ENCODE data around the gene NDUFS1.

DNA sequence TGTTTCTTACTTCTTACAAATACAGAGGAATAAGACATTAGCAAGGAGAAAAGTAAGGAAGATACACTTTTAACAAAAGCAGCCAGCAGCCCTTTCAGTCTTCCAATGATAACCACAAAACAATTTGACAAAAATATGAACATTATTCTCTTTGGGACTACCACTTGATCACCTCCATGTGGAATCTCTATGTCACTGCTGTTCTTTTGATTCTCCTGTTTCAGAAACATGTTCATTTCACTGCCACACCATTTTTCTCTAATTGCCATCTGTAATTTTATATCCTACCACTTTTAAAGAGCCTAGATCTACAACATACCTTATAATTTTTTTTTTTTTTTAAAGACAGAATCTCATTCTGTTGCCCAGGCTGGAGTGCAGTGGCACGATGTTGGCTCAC, 84.1 kb downstream of the NDUFS1 start:
- TF ChIP-seq, protein P1, sequence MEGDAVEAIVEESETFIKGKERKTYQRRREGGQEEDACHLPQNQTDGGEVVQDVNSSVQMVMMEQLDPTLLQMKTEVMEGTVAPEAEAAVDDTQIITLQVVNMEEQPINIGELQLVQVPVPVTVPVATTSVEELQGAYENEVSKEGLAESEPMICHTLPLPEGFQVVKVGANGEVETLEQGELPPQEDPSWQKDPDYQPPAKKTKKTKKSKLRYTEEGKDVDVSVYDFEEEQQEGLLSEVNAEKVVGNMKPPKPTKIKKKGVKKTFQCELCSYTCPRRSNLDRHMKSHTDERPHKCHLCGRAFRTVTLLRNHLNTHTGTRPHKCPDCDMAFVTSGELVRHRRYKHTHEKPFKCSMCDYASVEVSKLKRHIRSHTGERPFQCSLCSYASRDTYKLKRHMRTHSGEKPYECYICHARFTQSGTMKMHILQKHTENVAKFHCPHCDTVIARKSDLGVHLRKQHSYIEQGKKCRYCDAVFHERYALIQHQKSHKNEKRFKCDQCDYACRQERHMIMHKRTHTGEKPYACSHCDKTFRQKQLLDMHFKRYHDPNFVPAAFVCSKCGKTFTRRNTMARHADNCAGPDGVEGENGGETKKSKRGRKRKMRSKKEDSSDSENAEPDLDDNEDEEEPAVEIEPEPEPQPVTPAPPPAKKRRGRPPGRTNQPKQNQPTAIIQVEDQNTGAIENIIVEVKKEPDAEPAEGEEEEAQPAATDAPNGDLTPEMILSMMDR (IDR thresholded peaks at IDR 0.05) = no peak
- no peak for TF ChIP-seq POLR2AphosphoS5 (IDR thresholded peaks at IDR 0.05; ENCODE audit: insufficient read depth in 1 of 2, low read depth in 1 of 2)
